HG03457 (cell line): ENCODE measurements around the gene SFXN4.
"Not testable (repeated sequence)": the region's sequence is repeated elsewhere in the genome, so short reads cannot be mapped to it uniquely, and the experiment has no call there.

Experiments used
- ATAC-seq: cut with Tn5 transposase; IDR thresholded peaks from one replicate; pipeline ENCODE4 v1.9.1; 2021; ENCODE audit warnings: moderate number of reproducible peaks; ENCODE audit not compliant: unreplicated experiment

Gene SFXN4

DNA sequence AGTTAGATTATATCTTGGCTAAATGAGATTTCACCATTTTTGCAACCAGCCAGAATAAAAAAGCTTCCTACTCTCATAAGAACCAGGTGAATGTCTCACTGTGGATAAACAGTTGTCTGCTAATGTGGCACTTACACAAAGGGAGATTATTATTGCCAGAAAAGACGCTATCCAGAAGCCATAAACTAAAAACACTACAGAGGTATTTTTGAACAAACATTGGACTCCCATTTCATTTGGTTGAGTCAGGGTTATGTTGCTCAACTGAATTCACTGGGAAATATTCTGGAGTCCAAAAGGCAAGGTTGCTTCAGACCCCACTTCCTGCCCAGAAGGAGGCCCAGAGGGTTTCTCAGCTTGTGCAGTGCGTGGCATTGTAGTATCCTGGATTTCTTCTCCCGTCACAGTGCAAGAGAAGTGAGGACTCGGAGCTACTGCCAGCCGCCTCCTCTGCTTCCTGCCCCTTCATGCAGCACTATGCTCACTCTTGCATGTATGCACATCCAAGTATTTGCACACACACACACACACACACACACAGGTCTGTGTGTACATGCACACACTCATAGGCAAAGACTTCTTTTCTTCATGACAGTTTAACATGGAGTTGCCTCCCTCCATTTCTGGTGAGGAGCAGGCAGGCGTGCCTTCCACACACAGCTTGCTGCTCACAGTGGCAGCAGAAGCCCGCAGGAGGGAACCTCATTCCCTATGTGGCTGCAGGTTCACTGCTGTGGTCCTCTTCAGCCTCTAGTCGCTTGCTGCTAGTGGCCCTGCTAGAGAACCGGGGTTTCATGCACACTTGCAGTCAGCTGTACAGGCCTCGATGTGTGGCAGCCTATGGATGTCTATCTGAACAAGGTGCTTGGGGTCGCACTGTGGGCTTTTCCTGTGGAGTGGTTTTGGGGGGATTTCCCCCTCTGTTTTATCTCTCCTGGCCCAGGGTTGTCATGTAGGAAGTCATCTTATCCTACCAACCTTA is 51.5 kb downstream of the SFXN4 start:
- no peak for ATAC-seq

DNA sequence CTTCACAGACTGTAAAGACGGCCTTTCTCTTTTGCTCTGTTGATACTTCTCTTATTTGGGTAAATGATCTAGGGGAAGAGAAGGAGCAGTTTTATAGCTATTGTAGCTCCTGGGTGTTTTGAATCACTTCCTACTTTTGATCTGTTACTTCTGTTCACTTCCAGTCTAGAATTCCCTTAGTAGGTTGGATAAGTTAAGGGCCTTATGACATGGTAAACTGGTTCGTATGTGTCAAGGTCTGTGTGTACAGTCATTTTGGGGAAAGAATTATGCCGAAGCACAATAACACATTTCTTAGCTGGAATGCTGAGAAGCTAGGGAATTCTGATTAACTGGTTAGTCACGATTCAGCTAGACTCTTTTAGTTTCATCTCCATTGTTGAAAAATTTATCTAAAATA is 53.5 kb downstream of the SFXN4 start:
- no peak for ATAC-seq

DNA sequence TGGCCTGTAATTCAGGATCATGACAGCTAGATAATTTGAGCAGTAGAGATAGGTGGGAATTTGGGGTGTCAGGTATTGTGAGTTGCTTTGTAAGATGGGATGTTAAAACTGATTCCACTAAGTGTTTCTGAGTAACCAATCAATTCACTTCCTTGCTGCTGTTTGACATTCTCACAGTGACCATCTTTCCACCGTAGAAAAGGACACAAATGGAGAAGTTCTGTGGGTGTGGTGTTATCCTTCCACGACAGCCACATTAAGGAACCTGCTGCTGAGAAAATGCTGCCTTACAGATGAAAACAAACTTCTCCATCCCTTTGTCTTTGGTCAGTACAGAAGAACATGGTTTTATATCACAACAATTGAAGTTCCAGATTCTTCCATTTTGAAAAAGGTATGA is 57.7 kb downstream of the SFXN4 start:
- ATAC-seq = not testable (repeated sequence)

DNA sequence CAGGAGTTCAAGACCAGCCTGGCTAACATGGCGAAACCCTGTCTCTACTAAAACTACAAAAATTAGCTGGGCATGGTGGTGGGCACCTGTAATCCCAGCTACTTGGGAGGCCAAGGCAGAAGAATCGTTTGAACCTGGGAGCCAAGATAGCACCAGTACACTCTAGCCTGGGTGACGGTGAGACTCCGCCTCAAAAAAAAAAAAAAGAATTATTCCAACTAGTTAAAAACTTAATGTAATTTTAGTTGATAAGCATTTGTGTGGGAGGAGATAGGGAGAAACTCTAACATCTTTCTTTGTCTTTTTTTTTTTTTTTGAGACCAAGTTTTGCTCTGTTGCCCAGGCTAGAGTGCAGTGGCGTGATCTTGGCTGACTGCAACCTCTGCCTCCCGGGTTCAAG is 58.4 kb downstream of the SFXN4 start:
- not testable (repeated sequence) for ATAC-seq

DNA sequence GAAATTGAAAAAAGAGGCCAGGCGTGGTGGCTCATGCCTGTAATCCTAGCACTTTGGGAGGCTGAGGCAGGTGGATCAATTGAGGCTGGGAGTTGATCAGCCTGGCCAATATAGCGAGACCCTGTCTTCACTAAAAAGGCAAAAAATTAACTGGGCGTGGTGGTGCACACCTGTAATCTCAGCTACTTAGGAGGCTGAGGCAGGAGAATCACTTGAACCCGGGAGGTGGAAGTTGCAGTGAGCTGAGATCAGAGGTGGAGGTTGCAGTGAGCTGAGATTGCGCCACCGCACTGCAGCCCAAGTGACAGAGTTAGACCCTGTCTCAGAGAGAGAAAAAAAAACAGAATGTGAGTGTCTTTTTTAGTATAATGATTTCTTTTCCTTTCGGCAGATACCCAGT is 59.6 kb downstream of the SFXN4 start:
- not testable (repeated sequence) for ATAC-seq

DNA sequence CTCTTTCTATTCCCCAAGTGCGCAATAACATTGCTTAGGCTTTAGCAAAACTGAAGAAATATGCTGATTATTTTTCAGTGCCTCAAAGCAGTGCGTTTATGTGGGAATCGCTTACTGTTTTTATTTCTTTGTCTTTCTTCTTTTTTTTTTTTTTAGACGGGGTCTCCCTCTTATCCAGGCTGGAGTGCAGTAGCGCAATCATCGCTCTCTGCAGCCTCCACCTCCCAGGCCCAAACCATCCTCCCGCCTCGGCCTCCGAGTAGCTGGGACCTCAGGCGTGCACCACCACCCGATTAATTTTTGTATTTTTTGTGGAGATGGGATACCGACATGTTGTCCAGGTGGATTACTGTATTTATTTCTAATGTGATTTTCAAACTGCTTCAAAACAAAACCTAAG is 60.4 kb downstream of the SFXN4 start:
- ATAC-seq = no peak

DNA sequence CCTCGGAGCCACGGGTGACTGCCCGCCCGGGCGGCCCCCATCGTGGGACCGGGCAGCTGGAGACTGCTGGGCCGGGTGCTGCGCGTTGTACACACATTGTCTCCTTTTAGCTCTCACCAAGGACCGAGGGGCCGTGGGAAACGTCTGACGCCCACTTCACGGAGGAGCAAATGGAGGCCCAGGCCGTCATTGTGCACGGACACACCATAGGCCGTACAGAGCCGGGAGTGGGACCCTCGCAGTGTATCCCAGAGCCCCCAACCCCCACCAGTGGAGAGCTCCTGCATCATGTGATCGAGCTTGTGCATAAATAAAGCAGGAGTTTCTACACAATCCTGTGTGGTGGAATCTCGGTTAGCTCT is 60.9 kb downstream of the SFXN4 start:
- ATAC-seq = no peak

DNA sequence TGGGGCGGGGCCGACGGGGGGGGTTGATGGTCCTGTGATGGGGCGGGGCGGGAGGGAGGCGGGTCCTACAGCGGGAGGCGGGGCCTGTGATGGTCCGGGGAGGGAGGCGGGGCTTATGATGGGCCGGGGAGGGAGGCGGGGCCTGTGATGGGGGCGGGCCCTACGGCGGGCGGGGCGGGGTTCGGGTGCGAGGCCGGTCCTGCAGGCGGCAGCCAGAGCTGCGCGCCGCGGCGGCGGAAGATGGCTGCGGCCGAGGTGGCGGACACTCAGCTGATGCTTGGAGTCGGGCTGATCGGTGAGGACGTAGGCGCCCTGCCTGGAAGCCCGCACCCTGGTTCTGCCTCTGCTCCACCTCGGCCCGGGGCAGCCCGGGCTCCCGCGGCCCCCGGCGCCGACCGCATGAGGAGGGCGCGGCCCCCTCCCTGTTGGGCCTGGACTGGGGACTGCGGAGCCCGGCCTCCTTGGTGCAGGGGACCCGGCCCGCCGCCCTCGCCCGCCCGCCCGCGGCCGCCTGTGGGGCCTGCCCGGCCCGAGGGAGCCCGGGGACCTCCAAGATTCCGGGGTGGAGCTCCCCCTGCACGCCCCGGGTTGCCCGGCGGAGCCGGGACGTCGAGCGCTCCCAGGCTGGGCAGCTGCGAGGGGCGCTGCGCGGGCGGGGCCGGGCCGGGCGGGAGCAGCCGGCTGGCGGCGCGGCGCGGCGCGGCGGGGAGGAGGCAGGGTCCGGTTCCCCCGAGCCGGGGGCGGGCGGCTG is 61.4 kb downstream of the SFXN4 start, which contains the start of gene DENND10:
TSS of gene DENND10 (plus strand) at position 211 of the 751 bp plus-strand sequence. CDS start at position 241, 30 bp downstream.
- peak; percentile 77 for ATAC-seq

DNA sequence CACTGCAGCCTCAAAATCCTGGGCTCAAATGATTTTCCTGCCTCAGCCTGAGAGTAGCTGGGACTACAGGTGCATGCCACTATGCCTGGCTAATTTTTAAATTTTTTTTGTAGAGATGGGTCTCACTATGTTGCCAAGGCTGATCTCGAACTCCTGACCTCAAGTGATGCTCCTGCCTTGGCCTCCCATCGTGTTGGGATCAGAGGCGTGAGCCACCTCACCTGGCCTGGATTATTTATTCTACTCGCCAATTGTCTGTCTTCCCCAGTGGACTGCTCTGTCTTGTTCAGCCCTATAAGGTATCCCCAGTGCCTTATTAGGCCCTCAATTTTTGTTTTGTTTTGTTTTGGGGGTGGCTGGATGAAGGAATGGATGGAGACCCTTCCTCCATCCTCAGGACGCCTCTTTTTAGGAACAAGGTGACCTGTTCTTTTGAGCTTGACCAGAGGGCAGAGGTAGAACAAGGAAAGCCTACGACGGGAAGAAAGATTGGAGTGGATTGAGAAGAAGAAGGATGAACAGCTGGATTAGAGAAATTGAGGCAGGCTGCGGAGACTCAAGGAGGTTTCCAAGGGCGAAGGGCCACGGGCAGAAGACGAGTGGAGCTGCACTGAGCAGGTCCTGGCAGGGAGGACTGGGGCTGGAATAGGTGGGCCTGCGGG is 62.1 kb downstream of the SFXN4 start:
- ATAC-seq = no peak

DNA sequence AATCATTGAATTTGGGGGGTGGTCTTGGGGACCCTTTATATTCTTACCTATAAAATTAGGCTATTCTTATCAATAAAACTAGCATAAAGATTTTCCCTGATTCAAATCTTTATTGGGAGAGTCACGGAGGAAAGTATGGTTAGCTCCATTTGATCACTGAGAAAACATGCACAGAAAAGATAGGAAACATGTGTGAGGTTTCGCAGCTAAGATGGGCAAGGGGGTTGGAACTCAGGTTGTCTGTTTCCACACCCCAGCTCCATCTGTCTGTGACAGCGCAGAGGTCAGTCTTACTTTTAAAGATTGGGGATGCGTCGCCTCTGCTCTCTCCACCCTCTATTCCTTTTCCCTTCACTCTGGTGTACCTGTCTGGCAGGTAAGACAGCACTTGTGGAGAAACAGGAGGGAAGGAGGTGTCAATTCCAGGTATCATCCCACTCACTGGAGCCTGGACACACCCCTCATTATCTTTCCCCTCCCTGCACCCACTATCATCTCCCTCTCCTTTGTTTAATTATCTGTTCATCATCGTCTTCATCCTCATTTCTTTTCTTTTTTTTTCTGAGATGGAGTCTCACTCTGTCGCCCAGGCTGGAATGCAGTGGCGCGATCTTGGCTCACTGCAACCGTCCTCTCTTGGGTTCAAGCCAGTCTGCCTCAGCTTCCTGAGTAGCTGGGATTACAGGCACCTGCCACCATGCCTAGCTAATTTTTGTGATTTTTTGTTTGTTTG is 64.0 kb downstream of the SFXN4 start:
- ATAC-seq = no peak

DNA sequence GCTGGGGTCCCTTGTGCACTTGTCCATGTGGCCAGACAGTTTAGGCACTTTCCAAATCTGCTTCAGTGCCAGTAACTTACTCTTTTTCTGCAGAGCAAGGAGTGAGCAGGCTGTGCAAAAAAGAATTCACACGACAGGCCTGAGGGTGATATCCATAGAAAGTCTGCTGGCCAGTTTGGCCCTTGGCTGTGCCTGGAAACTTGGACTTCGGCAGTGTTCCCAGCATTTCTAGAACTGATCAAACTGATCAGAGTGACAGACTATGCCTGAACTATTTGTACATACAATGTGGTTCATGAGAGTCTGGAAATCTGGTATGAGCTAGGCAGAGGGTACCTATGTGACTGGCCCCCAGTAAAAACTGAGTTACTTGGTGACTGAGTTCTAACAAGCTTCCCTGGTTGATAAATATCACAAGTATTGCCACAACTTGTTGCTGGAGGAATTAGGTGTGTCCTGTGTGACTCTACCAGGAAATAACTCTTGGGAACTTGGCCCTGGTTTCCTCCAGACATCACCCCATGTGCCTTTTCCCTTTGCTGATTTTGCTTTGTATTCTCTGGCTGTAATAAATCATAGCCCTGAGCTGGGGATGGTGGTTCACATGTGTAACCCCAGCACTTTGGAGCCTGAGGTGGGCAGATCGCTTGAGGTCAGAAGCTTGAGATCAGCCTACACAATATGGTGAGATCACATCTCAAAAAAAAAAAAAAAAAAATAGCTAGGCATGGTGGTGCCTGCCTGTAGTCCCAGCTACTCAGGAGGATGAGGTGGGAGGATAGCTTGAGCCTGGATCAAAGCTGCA is 64.9 kb downstream of the SFXN4 start:
- no peak for ATAC-seq

DNA sequence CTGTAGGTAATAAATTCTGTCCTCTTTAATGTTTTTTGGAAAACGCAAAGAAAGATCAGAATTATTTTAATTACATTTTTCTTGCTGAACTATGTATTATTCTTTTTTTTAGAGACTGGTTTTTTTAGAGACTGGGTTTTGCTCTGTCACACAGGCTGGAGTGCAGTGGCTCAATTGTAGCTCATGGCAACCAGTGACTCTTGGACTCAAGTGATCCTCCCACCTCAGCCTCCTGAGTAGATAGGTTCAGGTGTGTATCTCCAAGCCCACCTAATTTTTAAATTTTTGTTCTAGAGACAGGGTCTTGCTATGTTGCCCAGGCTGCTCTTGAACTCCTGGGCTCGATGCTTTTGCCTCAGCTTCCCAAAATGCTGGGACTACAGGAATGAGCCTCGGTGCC is 66.9 kb downstream of the SFXN4 start:
- no peak for ATAC-seq

DNA sequence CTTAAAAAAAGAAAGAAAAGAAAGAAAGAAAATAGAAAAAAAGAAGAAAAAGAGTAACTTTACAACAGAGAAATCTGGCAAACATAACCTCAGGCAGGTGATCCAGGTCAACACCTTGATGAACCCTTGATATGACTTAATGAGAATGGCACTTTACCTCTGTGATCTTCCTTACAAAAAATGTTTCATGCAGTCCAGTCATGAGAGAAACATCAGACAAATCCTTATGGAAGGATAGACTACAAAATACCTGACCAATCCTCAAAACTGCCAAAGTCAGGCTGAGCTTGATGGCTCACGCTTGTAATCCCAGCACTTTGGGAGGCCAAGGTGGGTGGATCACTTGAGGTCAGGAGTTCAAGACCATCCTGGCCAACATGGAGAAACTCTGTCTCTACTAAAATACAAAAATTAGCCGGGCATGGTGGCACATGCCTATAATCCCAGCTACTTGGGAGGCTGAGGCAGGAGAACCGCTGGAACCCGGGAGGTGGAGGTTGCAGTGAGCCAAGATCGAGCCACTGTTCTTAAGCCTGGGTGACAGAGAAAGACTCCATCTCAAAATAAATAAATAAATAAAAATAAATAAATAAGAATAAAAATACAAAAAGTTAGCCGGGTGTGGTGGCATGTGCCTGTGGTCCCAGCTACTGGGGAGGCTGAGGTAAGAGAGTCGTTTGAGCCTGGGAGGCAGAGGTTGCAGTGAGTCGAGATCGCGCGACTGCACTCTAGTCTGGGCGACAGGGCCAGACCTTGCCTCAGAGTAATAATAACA is 68.7 kb downstream of the SFXN4 start:
- not testable (repeated sequence) for ATAC-seq

DNA sequence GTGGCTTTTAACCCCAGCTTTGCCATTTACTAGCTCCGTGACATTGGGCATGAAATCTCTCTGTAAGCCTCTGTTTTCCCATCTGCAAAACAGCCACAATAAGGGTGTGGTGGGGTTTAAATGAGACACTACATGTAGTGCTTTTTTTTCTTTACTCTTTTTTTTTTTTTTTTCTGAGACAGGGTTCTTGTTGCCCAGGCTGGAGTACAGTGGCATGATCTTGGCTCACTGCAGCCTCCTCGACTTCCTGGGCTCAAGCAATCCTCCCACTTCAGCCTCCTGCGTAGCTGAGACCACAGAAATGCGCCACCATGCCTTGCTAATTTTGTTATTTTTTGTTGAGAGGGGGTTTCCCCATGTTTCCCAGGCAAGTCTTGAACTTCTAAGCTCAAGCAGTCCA is 69.9 kb downstream of the SFXN4 start:
- ATAC-seq = no peak

DNA sequence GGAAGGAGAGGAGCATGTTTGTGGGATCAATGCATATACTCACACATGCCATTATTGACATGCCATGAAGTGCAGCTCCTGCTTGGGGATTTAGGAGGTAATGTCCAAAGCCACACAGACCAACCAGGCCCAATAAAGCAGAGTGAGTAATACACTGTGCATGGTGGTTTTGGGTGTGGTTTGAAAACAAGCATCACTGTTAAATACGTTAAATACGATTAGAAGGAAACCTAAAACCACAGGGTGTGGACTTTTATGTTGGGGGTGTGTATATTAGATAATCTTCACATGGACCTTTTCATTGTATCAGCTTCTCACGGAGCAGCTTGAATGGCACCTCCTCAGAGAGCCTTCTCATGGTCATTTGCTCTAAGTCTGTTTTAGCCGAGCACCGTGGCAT is 74.5 kb downstream of the SFXN4 start:
- ATAC-seq = no peak
